Activated CD4-positive, alpha-beta T cell treated with anti-CD3 and anti-CD28 coated beads for 4 hours (primary cell): ENCODE measurements around the gene DHRS12.

Experiments
- DNase-seq, 2 donors: peaks; one replicate each; pipeline ENCODE4 v3.0.0-alpha.2; 2020

DHRS12 gene

DNA sequence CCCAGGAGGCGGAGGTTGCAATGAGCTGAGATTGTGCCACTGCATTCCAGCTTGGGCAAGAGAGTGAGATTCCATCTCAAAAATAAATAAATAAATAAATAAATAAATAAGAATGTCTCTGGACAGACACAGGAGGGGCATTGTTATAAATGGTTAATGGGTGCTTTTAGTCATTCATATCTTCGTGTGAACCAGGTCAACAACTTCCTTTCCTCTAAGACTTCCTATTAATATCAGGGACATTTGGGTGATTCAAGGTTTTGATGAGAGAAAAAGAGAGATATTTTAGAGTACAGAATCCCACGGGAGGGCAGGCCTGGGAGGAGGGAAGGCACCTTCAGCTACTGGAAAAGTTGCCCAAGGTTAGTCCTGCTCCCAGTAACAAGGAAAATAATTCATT, 23.9 kb downstream of the DHRS12 start:
- DNase-seq = no peak

DNA sequence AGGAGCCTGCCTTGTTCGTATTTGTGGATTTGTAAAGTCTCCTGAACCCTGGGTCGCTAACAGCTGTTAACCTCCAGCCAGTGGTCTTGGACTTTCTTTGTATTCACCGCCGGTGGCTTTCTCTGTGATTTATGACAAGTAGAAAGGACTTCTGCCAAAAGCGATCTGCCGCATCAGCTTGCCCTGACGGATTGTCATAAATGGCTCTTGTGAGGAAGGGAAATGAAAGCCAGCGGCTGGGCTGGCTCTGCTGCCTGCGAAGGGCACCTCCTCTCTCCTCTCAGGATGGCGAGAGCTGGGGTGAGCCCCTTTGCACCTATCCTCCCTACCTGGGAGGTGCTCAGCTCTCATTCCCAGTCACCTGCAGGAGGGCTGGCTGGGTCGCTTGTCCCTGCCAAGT, 25.6 kb downstream of the DHRS12 start:
- DNase-seq = no peak

DNA sequence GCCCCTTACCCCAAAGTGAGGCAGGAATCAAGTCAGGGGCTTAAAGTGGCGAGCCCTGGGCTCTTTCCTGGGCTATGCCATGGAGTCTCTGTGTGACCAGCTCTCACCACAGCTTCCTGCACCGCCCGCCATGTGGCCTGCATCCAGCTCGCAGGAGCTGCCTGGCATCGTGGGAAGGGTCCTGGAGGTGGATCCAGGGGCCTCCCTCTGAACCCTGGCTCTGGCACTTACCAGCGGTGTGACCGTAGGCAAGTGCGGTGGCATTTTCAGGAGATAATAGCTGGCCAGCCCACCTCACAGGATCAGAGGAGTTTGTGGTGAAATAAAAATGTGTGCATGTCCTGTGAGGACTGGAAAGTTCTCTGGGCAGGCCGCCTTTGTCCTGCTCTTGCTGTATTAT, 26.0 kb downstream of the DHRS12 start:
- no peak for DNase-seq

DNA sequence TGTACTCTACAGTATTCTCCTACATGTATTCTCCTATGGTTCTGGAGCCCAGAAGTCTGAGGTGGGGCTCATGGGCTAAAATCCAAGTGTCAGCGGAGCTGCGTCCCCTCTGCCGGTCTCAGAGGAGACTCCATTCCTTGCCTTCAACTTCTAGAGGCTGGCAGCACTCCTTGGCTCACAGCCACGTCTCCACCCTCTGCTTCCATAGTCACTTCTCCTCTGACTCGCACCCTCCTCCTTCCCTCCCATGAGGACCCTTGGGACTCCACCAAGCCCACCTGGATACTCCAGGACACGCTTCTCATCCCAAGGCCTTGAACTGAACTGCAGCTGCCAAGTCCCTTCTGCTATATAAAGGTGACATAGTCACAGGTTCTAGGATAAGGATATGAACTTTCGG, 27.8 kb downstream of the DHRS12 start:
- DNase-seq = no peak

DNA sequence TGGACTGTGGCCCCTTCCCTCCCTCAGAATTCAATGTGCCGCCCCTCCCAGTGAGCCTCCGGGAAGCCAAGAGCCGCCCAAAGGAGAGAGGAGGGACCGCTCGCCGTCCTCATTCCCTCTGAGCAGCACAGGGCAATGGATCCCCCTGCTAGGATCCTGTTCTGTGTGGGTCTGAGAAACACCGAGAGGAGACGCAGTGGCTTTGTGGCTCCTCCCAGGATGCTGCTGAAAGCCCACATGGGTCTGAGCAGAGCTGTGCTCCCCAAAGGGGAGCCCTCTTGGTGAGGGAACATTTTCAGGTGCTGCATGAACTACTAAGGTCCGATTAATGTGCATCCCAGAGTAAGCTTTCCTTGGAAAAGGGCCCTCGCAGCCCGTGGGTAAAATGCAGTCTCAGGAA, 30.4 kb downstream of the DHRS12 start:
- DNase-seq = no peak

DNA sequence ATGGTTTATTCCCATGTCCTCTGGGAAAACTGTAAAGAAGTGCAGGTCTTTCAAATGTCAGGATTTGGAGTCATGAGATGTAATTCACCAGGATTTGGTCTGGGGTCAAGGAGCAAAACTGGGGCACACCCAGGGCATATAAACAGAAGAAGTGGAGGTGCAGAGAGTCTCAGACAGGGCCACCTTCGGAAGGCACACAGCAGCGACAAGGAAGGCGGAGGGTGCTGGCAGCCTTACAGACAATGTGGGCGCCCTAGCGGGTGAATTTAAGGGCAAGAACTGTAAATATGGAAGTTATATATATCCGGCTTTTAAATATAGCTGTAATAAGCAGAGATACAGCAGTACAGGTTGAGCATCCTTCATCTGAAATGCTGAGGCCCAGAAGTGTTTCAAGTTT, 31.2 kb downstream of the DHRS12 start:
- no peak for DNase-seq

DNA sequence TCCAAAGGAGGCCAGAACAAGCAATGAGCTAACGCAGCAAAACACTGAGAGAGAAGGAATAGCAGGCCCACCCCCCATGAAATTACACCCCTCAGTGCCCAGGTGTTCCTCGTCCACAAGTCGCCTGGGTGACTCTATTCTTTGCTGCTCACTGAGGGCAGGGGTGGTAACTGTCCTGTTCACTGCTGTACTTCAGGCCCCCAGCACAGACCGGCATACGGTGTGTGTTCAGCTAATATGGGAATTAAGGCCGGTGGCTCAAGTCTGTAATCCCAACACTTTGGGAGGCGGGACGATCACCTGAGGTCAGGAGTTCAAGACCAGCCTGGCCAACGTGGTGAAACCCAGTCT, 31.9 kb downstream of the DHRS12 start:
- DNase-seq = no peak

DNA sequence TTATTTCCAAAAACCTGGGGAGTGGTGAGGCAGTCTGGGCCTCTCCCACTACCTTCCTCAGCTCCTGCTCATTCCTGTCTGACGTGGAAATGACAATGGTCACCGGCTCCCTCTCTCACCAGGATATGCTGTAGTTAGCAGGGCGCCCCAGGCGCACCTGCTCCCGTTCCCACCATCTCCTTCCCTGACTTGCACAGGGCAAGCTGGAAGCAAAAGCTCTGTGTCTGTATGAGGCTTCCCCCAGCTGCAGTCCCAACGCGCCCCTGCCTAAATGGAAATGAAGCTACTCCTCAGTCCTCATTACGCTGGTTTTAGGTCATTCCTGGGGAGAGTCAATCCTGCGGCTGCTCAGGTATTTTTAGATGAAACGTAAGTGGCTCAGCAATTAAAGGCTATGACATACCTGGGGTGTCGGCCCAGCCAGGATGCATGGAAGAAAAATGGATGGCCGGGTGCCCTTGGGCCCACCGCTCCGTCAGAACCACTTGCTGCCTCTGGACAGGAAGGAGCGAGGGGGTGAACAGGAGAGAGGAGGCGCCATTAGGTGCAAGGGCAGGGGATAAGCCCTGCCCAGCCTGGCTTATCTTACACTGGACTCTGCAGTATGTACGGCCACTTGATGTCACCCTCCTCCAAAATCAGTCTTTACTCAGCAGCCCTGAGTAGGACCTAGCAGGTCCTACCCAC, 32.4 kb downstream of the DHRS12 start:
- DNase-seq = no peak

DNA sequence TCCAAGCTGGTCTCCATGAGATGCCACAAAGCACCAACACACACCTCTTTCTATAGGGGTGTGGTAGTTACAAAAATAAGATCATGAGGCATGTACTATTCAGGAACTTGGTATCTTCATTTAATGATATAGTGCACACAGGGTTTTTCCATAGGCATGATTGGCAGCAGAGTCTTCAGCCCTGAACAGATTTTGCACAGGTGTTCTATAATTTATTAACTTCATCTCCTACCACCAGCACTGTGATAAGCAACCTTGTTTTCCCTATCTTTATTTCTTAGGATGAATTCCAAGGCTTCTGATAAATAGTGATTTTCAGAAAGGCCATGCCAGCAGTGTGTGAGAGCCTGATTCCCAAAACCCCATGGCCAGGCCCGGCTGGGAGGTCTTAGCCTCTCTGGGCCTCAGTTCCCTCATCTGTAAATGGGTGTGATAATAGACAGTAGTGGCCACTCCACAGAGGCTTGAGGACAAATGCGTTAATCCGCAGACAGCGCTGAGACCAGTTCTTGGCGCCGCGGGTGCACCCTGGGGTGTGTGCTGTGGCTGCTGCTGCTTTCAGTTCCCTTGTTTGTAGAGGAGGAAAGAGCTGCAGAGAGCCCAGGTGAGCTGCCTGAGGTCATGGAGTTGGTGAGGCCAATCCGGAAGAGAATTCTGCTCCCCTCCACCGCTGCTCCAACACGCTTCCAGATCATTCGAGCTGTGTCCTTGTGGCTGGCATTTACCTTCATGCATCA, 33.1 kb downstream of the DHRS12 start:
- DNase-seq = no peak

DNA sequence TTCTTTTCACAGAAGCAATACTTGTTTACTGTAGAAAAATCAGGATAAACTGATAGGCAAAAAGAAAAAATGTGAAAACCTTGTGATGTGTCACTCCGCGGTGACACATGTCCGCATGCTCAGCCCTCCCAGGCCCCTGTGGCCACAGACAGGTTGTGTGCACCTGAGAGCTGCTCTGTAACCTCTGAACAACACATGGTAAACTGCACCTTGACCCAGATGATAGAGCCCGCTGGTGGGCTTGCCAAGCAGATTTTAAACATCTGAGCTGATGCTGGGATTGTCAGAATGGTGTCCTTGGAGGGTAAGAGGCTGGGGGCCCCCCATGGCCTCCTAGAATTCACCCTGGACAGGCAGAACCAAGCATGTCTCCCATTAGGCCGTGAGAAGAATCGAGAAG, 33.8 kb downstream of the DHRS12 start:
- DNase-seq = no peak

DNA sequence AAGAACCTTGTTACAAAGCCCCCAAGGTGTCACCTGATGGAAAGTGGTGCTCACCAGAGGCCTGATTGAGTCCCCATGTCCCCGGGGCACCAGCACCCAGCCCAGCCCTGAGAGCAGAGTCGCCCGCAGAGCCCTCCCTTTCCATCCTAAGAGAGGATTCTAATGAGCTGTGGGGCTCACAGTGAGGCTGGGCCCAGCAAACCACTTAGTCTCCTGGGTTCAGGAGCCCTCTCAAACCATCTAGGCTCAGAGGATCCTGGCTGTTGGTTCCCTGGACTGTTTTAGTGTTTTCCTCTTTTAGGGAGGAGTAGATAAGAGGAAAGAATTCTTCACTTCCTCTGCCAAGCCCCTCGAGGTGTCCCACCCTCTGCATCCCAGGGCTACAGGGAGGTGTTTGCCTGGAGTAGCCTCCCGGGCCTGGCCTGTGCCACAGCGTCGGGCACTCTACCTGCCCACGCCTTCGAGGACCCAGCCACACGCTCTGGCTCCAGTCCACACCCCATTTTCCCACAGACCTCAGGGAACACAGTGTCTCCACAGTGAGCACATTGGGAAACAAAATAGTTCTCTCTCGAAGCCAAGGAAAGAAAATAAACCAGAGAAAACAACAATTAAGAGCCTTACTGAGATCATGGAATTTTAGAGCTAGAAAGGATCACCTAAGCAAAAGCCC, 34.4 kb downstream of the DHRS12 start:
- no peak for DNase-seq

DNA sequence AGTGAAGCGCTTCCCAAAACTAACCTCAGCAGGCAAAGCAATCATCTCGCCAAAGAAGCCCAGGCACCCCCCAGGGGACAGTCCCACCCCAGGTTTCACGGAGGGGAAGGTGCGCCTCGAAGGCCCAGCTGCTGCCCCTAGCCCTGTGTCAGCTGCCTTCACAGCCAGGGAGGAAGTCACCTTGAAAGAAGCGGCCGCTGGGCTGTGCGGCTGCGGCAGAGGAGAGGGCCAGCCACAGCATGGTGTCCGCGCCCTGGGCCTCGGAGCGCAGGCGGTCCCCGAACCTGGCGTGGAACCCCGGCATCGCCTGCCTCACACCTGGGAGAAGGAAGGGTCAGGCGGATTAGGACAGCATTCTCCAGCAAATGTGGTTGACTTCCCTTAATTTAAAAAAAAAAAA, 35.0 kb downstream of the DHRS12 start:
- no peak for DNase-seq

DNA sequence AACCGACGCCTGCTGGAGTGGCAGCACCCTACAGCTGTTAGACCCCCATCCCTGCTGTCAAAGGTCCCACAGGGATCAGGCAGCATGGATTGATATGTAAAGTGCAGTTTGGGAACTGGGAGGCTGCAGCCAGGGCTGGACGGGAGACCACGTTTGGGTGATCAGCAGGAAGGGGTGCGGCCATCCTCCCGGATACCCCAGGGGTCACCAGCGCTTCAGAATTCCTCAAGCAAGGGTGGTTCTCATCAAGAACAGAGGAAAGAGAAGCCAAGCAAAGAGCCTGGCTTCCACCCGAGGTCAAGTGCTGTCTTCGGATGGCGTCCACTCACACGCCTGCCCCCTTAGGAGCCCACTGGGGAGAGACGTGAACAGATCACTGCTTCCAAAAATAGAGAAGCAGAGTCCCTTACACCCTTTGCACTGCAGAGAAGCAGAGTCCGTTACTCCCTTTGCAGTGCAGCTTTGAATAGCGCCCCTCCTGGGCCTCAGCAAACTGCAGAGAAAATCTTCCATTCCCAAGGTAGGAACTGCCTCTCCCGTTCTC, 35.5 kb downstream of the DHRS12 start:
- no peak for DNase-seq

DNA sequence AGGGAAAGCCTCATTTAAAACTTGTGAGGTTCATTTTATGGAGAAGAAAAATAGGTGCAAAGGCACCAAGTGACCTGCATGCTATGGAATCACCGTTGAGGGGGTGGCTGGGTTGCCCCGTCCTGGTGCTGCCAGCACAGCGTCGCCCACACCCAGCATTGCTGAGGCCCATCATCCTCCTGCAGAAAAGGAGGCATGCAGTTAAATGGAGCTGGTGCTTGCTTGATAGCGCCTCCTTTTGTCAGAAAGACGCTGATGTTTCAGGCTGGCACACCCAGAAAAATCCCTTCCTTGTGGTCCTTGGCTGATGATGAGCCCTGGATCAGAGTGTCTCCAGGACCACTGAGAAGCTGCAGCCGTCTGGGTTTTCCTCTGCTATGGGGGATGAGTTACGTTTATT, 36.9 kb downstream of the DHRS12 start:
- no peak for DNase-seq

DNA sequence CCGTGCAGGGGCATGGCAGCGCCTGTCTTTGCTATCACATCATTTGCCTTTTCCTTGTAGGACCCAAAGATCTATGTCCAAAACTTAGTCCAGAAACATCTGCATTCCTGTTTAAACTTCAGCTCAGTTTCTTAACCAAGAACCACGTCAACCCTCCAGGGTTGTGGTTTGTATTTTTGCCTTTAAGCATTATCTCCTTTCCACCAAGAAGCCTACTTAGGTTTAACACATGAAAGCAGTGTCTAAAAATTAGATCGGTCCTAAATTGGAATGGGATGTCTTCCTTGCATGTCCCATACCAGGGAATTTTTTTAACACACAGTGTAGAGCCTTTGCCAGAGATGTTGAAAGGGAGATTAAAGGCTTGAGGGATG, 38.8 kb downstream of the DHRS12 start:
- DNase-seq = no peak

DNA sequence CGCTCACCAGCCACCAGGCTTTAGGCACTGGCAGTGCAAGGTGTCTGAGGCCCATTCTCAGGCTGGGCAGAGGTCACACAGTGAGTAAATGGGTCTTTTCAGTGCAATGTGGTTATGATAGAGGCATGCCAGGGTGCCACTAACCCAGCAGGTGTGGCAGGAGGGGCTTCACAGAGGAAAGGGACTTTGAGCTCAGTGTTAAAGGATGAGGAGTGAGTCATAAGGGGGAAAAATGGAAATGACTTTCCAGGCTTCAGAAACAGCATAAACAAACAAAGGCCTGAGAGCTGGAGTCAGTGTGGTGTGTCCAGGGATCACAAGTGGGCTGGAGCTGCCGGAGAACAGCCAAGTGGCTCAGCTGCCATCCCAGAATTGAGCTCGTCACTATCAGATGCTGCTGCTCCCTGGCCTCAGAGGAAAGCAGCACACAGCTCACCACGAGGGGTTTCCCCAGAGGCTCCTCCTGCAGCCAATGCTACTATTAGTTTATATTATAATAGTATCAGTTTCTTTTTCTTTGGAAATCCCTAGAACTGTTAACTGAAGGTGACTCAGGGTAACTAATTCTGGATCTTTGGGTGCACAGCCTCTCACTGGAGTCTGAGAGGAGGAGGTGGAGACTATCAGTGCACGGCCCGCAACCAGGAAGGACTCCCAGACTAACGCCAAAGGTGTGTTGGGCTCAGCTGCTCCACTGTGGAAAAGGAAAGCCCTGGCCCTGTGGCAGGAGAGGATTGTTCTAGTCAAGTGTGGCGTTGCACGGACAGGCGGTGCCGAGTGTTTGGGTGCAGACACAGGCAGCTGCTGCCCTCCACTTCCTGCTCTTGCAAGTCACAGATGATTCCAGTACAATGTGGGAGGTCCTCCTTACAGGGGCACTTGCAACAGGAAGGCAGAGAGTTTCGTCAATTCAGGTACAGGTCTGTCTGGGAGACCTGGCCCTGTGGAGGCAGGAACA, 39.5 kb downstream of the DHRS12 start:
- peak; percentile 65 to 66 for DNase-seq

DNA sequence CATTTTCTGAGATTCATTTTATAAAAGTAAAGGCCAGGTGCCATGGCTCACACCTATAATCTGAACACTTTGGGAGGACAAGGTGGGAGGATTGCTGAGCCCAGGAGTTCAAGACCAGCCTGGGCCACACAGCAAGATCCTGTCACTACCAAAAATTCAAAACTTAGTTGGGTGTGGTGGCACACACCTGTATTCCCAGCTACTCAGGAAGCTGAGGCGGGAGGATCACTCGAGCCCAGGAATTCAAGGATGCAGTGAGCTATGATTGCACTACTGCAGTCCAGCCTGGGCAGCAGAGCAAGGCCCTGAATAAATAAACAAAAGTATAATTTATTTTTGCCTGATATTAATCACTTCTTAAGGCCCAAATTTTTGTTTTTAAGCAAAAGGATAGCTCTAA, 40.5 kb downstream of the DHRS12 start:
- DNase-seq = no peak

DNA sequence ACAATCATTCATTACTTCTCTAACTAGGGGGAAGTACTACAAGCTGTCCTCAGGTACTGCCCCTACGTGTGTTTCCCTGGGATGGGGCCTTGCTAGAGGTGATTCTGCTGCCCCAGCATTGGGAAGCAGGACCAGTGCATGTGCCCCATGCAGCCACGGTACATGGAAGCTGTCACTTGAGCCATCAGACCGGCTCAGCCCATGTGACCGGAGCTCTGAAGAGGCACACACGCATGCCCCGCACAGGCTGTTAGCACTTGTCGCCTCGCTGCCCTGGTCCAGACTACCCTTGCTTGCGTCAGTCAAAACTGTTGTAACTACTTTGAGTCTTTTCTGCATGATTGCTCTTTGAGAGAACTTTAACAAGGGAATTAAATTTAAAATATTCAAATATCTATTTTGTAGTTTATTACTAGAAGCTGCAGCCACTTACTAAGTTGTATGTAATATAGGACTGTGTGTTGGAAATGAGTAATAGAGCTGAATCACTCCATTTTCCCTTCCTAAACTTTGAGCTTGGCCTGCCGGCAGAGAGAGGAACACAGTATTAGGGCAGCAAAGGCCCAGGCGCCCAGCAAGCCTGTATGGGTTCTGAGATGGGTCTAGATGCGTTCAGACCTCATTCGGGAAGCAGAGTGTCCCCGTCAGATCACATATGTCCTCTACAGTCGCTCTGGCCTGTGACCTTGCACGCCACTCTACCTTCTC, 42.2 kb downstream of the DHRS12 start:
- no peak for DNase-seq

DNA sequence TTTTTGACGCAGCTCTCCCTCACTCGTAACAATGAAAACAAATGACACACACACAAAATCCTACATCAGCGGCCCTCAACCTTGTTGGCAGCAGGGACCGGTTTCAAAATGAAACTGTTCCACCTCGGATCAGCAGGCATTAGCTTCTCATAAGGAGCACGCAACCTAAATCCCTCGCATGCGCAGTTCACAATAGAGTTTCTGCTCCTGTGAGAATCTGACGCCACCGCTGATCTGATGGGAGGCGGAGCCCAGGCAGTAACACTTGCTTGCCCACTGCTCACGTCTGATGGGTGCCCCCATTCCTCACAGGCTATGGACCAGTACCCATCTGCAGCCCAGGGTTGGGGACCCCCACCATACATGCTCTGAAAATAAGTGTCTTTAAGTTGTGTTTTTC, 43.4 kb downstream of the DHRS12 start:
- no peak for DNase-seq

DNA sequence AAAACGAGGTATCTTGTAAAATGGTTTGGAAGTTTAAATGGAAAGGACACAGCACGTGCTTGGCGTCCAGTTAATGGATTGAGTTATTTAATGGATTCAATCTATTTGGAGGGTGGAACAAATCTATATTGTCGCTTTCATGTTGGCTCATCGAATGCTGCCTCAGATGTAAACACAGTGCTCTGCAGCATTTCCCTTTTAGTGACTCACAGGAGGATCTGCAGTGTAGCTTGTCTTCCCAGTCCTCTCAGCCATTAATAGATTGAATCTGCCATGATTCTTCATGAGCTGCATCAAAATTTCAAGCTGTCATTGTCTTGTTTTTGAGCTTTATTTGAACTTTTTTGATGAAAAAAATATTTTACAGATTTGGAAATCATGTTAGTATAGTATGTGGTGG, 44.7 kb downstream of the DHRS12 start:
- no peak for DNase-seq

DNA sequence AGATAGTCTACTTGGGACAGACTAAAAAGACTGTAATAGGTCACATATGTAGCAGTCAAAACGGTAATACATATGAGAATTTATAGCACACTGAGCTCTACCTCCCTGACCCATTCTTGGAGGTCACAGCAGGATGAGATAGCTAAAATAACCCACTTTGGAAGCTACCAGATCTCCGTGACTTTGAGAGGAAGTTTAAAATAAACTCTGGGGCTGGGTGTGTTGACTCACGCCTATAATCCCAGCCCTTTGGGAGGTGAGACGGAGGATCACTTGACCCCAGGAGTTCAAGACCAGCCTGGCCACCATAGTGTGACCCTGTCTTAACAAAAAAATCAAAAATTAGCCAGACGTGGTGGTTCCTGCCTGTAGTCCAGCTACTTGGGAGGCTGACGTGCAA, 45.3 kb downstream of the DHRS12 start:
- DNase-seq = no peak

DNA sequence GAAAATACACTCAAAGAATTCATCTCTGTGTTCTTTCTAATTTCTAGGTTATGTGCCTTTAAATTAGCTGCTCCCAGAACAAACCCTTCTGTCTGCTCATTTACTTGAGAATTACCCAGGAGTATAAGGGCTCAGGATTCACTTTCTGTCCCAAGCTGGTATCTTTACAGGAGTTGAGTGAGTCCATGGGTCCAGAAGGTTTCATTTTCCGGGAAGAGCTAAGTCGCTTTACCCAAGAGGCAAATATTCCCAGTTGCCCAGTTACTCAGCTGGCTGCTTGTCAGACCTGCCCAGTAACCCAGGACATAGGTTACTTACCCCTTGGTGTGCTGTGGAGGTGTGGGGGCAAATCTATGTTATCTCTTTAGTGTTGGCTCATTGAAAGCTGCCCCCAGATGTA, 47.3 kb downstream of the DHRS12 start:
- DNase-seq = no peak
